Measurements from ENCODE around the gene PTK7. TPM values are rescaled to one million over a fixed set of nuclear protein-coding genes. Genes with fewer than 3 reads are reported as not detected.

The PTK7 gene
- total and polyA plus RNA-seq, 4 donors = 37.4 to 173 (median 84.2) TPM

GRCh38 chr6:43059168-43060033 lies 16.7 kb upstream of the PTK7 start, which contains the start of the genes KLC4 and MRPL2:
TSS of gene KLC4 (plus strand) at chr6:43059631. CDS start at chr6:43061336, 1,705 bp downstream.
TSS of gene MRPL2 (minus strand) at chr6:43059434. CDS start at chr6:43059381, 53 bp downstream.
- ATAC-seq (ENCODE audit: insufficient read depth, low FRiP score) = peak; percentile 97

DNA sequence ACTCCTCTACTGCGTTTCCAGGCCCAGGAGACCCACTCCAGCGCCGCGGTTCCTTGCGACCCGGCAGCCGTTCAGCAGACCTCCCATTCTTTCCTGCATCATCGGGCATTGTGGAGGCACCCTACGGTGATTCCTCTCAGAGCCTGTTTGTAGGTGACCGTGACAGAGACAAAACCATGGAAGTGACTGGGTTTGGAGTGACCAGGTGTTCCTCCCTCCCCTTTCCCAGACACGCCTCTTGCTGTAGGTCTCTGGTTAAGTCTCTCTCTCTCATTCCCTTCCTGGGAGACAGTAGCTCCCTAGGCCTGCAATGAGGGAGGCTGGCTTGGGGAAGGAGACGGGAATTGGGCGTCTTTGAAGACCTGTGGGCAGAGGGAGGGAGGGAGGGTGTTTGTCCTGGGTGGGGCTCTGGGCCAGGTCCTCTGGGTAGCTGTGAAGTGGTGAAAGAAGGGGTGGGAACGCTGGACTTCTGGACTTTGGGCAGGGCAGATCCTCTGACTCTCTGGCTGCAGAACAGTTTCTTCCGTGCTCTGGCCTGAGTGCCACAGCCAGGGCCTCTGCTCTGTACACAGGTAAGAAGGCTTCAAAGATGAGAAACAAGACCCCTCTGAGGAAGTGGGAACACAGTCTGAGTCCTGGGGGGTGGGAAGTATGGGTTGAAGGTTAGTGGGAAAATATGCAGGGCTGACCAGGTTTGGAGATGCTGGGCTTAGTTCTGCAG lies 15.9 kb upstream of the PTK7 start:
- ATAC-seq (ENCODE audit: insufficient read depth, low FRiP score) = peak; percentile 2
- Histone ChIP-seq H3K9me3 (ENCODE audit: control insufficient read depth in 4 of 4, insufficient read depth in 3 of 4, low read length in 3 of 4) (no peaks in the 10 kb centered on the region), H3K4me1 (ENCODE audit: control insufficient read depth in 5 of 5, insufficient read depth in 5 of 5, low read length in 5 of 5) (peaks cover 4 to 20% (median 12%) of the 10 kb centered on the region in 5 donors), H3K36me3 (ENCODE audit: control insufficient read depth in 4 of 4, insufficient read depth in 4 of 4, low read length in 4 of 4) (peaks cover 0 to 23% (median 20%) of the 10 kb centered on the region in 4 donors), H3K9ac (ENCODE audit: insufficient read depth in 1 of 2, low read length in 2 of 2) (peak overlapping the region; percentile 51 to 98), H3K27me3 (ENCODE audit: control insufficient read depth in 3 of 3, insufficient read depth in 3 of 3, low read length in 2 of 3) (no peaks in the 10 kb centered on the region), H3K27ac (ENCODE audit: low read depth in 1 of 2, low read length in 1 of 2) (peak overlapping the region; percentile 80 to 95), H3K4me3 (peak overlapping the region; percentile 62)
- WGBS, 2 donors = 12 to 14% methylated on average over 14 to 15 of the region's 15 CpGs
- TF ChIP-seq, protein P1, sequence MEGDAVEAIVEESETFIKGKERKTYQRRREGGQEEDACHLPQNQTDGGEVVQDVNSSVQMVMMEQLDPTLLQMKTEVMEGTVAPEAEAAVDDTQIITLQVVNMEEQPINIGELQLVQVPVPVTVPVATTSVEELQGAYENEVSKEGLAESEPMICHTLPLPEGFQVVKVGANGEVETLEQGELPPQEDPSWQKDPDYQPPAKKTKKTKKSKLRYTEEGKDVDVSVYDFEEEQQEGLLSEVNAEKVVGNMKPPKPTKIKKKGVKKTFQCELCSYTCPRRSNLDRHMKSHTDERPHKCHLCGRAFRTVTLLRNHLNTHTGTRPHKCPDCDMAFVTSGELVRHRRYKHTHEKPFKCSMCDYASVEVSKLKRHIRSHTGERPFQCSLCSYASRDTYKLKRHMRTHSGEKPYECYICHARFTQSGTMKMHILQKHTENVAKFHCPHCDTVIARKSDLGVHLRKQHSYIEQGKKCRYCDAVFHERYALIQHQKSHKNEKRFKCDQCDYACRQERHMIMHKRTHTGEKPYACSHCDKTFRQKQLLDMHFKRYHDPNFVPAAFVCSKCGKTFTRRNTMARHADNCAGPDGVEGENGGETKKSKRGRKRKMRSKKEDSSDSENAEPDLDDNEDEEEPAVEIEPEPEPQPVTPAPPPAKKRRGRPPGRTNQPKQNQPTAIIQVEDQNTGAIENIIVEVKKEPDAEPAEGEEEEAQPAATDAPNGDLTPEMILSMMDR (IDR thresholded peaks at IDR 0.05; ENCODE audit: control extremely low read depth, extremely low read depth) = no peak
- DNase-seq = peak in 2 of 3 donors; percentile 20 to 30

More at GRCh38 chr6:43059168-43060033, 16.7 kb upstream of the PTK7 start, which contains the start of the genes KLC4 and MRPL2:
- peaks cover 4 to 20% (median 12%) of the 10 kb centered on the region in 5 donors for H3K4me1 ChIP-seq (ENCODE audit: control insufficient read depth in 5 of 5, insufficient read depth in 5 of 5, low read length in 5 of 5)
- H3K4me3 ChIP-seq = peak within 1 kb of the TSS; percentile 75
- peak; percentile 99 for DNase-seq
- TF ChIP-seq, protein P1 (IDR thresholded peaks at IDR 0.05; ENCODE audit: control extremely low read depth, extremely low read depth) = no peak
- H3K36me3 ChIP-seq (ENCODE audit: control insufficient read depth in 4 of 4, insufficient read depth in 4 of 4, low read length in 4 of 4) = peaks cover 0 to 25% (median 18%) of the 10 kb centered on the region in 4 donors
- 0% methylated on average over 64 of the region's 64 CpGs for WGBS, 2 donors
- peak within 1 kb of the TSS; percentile 77 to 98 for H3K9ac ChIP-seq (ENCODE audit: insufficient read depth in 1 of 2, low read length in 2 of 2)
- no peaks in the 10 kb centered on the region for H3K9me3 ChIP-seq (ENCODE audit: control insufficient read depth in 4 of 4, insufficient read depth in 3 of 4, low read length in 3 of 4)
- peak within 1 kb of the TSS; percentile 90 to 95 for H3K27ac ChIP-seq (ENCODE audit: low read depth in 1 of 2, low read length in 1 of 2)
- no peaks in the 10 kb centered on the region for H3K27me3 ChIP-seq (ENCODE audit: control insufficient read depth in 3 of 3, insufficient read depth in 3 of 3, low read length in 2 of 3)

DNA sequence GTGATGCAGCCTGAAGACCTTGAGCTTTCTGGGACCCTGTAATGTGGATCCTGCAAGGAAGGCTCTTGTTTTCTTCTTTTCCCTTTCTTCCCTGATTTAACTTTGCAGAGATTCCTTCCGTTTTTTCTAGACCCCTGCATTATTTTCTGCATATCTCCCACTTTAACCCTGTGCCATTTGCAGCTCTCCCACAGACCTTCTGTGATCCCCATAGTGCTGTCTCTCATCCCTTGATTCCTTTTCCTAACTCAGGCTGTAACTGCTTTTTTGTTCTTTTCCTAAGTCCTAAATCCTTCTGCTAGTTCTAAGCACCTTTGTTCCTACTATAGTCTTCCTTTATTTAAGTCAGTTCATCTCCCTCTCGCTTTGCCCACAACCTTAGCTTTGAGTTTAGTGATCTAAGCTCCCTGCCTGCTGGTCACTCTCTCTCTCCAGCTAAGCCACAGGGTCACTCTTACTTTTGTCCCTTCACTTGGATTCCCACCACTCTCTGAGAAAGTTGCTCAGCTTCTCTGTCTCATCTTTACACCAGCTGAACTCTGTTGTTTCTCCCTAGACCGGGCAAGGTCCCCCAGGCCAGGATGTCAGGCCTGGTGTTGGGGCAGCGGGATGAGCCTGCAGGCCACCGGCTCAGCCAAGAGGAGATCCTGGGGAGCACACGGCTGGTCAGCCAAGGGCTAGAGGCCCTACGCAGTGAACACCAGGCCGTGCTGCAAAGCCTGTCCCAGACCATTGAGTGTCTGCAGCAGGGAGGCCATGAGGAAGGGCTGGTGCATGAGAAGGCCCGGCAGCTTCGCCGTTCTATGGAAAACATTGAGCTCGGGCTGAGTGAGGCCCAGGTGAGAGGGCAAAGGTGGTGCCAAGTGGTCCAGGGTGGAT lies 15.1 kb upstream of the PTK7 start:
- Histone ChIP-seq H3K27me3 (ENCODE audit: control insufficient read depth in 3 of 3, insufficient read depth in 3 of 3, low read length in 2 of 3) (no peaks in the 10 kb centered on the region), H3K4me3 (no peak overlapping the region), H3K36me3 (ENCODE audit: control insufficient read depth in 4 of 4, insufficient read depth in 4 of 4, low read length in 4 of 4) (peaks cover 4 to 26% (median 14%) of the 10 kb centered on the region in 4 donors), H3K4me1 (ENCODE audit: control insufficient read depth in 5 of 5, insufficient read depth in 5 of 5, low read length in 5 of 5) (peaks cover 4 to 20% (median 12%) of the 10 kb centered on the region in 5 donors), H3K9me3 (ENCODE audit: control insufficient read depth in 4 of 4, insufficient read depth in 3 of 4, low read length in 3 of 4) (no peaks in the 10 kb centered on the region), H3K9ac (ENCODE audit: insufficient read depth in 1 of 2, low read length in 2 of 2) (no peak overlapping the region), H3K27ac (ENCODE audit: low read depth in 1 of 2, low read length in 1 of 2) (peak overlapping the region in 1 of 2 donors; percentile 80)
- WGBS, 2 donors = 87 to 94% methylated on average over 12 of the region's 12 CpGs
- DNase-seq (no peak), ATAC-seq (ENCODE audit: insufficient read depth, low FRiP score) (no peak)
- TF ChIP-seq, protein P1 (IDR thresholded peaks at IDR 0.05; ENCODE audit: control extremely low read depth, extremely low read depth) = no peak

All from lung (tissue), 12 donors.